PC-3 (cell line): ENCODE results near the gene PCARE. TPM values are rescaled to one million over a fixed set of nuclear protein-coding genes. Genes with fewer than 3 reads are reported as not detected.
A peak's percentile ranks its signal among the peaks of the same experiment; 100 is the strongest.

Experiments used
- ATAC-seq: fragments of 200-7000 bp; cut with Tn5 transposase; 2 replicates; pipeline ENCODE4 v1.9.1; 2020; ENCODE audit warnings: mild to moderate bottlenecking, moderate library complexity
- BruUV-seq: library from RNA; stranded (reverse); fragments of 400-500 nt; replicated peaks from 2 replicates; lab custom pipeline; 2021; lab: Mats Ljungman, UMichigan
- CTCF ChIA-PET: fragments of 300-600 bp; sonication (Branson Sonifier 250); formaldehyde crosslinking; loops from one replicate; lab custom pipeline; 2022; ENCODE audit warnings: antibody characterized with exemption; lab: Charles Lee
- POLR2A ChIA-PET: fragments of 300-600 bp; sonication (Branson Sonifier 250); formaldehyde crosslinking; loops from one replicate; lab custom pipeline; 2022; ENCODE audit warnings: antibody characterized with exemption; ENCODE audit not compliant: unreplicated experiment; lab: Charles Lee
- DNase-seq: peaks from one replicate; pipeline ENCODE4 v3.0.0-alpha.2; 2015
- H2AFZ ChIP-seq: fragments of 300-600 bp; sonication (generic); 2 replicates; pipeline ENCODE4 v1.6.0; 2016; ENCODE audit warnings: antibody characterized with exemption, low read length
- H3F3A ChIP-seq: fragments of 300-600 bp; sonication (generic); one replicate; pipeline ENCODE4 v1.6.0; 2017; ENCODE audit warnings: antibody characterized with exemption, low read length, control low read depth, mild to moderate bottlenecking; ENCODE audit not compliant: unreplicated experiment
- H3K27ac ChIP-seq: fragments of 300-600 bp; sonication (generic); 2 replicates; pipeline ENCODE4 v1.5.1; 2016; ENCODE audit warnings: mild to moderate bottlenecking, low read length
- H3K27me3 ChIP-seq: fragments of 300-600 bp; sonication (generic); 2 replicates; pipeline ENCODE4 v1.6.1; 2016; ENCODE audit warnings: low read length, mixed read lengths
- H3K36me3 ChIP-seq: fragments of 300-600 bp; sonication (generic); 2 replicates; pipeline ENCODE4 v1.6.1; 2016; ENCODE audit warnings: low read depth, mixed run types, low read length, mixed read lengths
- H3K4me1 ChIP-seq: fragments of 300-600 bp; sonication (generic); 2 replicates; pipeline ENCODE4 v1.5.1; 2016; ENCODE audit warnings: low read length; ENCODE audit not compliant: insufficient read depth
- H3K4me2 ChIP-seq: fragments of 300-600 bp; sonication (generic); 2 replicates; pipeline ENCODE4 v1.6.0; 2016; ENCODE audit warnings: low read length
- H3K4me3 ChIP-seq: fragments of 300-600 bp; sonication (generic); 2 replicates; pipeline ENCODE4 v1.5.1; 2016; ENCODE audit warnings: mild to moderate bottlenecking, low read length, mixed read lengths
- H3K79me2 ChIP-seq: fragments of 300-600 bp; sonication (generic); 2 replicates; pipeline ENCODE4 v1.6.1; 2017; ENCODE audit warnings: low read length, mixed read lengths
- H3K9ac ChIP-seq: fragments of 300-600 bp; sonication (generic); 2 replicates; pipeline ENCODE4 v1.6.0; 2016; ENCODE audit warnings: mild to moderate bottlenecking, low read length
- H3K9me2 ChIP-seq: fragments of 300-600 bp; sonication (generic); replicated peaks from 2 replicates; pipeline ENCODE4 v1.6.1; 2016; ENCODE audit warnings: mixed run types, low read length, mixed read lengths
- H3K9me3 ChIP-seq: fragments of 300-600 bp; sonication (generic); 2 replicates; pipeline ENCODE4 v1.6.1; 2016; ENCODE audit warnings: low read length, mixed read lengths
- H4K20me1 ChIP-seq: fragments of 300-600 bp; sonication (generic); 2 replicates; pipeline ENCODE4 v1.6.1; 2016; ENCODE audit warnings: low read length, mixed read lengths
- CTCF ChIP-seq: fragments of 300-600 bp; sonication (generic); conservative IDR thresholded peaks from 2 replicates; pipeline ENCODE4 v1.5.1; 2017; ENCODE audit warnings: antibody characterized with exemption, low read depth, mild to moderate bottlenecking, low read length
- EZH2 ChIP-seq: fragments of 300-600 bp; sonication (generic); IDR thresholded peaks from one replicate; pipeline ENCODE4 v1.6.1; 2017; ENCODE audit warnings: antibody characterized with exemption, mild to moderate bottlenecking, low read length; ENCODE audit not compliant: unreplicated experiment
- EZH2phosphoT487 ChIP-seq: fragments of 300-600 bp; sonication (generic); IDR thresholded peaks from 2 replicates; pipeline ENCODE4 v1.6.1; 2018; ENCODE audit warnings: mild to moderate bottlenecking, antibody characterized with exemption, low read length, borderline replicate concordance
- intact Hi-C: fragments of 100-400 bp; cut with micrococcal nuclease; formaldehyde crosslinking; loops from 2 replicates; pipeline ENCODE4 v1.9.0; 2023
- total RNA-seq: library from RNA; depleted of rRNA; stranded (reverse); fragments of >200 nt; gene quantifications from 2 replicates; pipeline ENCODE4 v1.2.3, GENCODE V29; 2014

Gene PCARE
- total RNA-seq, 1 experiment from 2014 or later = not detected

GRCh38 chr2:29054430-29054829, 19.9 kb downstream of the PCARE start:
- H3K79me2 ChIP-seq = no peaks in the 10 kb centered on the region
- CTCF ChIA-PET = no interaction called here
- no peak for ATAC-seq

GRCh38 chr2:29053670-29054400, 20.5 kb downstream of the PCARE start:
- ChIA-PET CTCF (interaction anchor here (0.7 kb wide), 1 partner anchor 95 kb away, joined by 4 read pairs; no protein-coding TSS in a partner anchor), POLR2A (no interaction called here)
- peak overlapping the region; percentile 23; the same call in 1 of the 2 replicates for H2AFZ ChIP-seq
- H3K9me3 ChIP-seq = no peaks in the 10 kb centered on the region
- H3K9ac ChIP-seq = no peak overlapping the region
- H3F3A ChIP-seq = no peaks in the 10 kb centered on the region
- intact Hi-C loops = loop anchor here (1.0 to 5.0 kb wide), 2 partner anchors 58 to 142 kb away; no protein-coding TSS in a partner anchor
- H3K79me2 ChIP-seq = no peaks in the 10 kb centered on the region
- H3K9me2 ChIP-seq = no peaks in the 10 kb centered on the region
- H3K36me3 ChIP-seq = no peaks in the 10 kb centered on the region
- no peaks in the 10 kb centered on the region for H3K27me3 ChIP-seq
- H3K4me3 ChIP-seq = no peak overlapping the region
- no TSS peak for BruUV-seq
- H3K27ac ChIP-seq = no peak overlapping the region
- H4K20me1 ChIP-seq = no peaks in the 10 kb centered on the region
- TF ChIP-seq EZH2phosphoT487 (no peak), CTCF (peak; percentile 61)
- peaks cover 12% of the 10 kb centered on the region for H3K4me1 ChIP-seq
- DNase-seq (peak; percentile 43), ATAC-seq (peak; percentile 85)
- H3K4me2 ChIP-seq = no peak overlapping the region

More at GRCh38 chr2:29054430-29054829, 19.9 kb downstream of the PCARE start:
- H4K20me1 ChIP-seq = no peaks in the 10 kb centered on the region
- no peak overlapping the region for H2AFZ ChIP-seq
- DNase-seq = no peak
- H3K27ac ChIP-seq = no peak overlapping the region
- TF ChIP-seq CTCF (no peak), EZH2 (no peak), EZH2phosphoT487 (no peak)
- H3K27me3 ChIP-seq = no peaks in the 10 kb centered on the region
- peaks cover 12% of the 10 kb centered on the region for H3K4me1 ChIP-seq
- H3K9ac ChIP-seq = no peak overlapping the region
- no peak overlapping the region for H3K4me3 ChIP-seq
- H3F3A ChIP-seq = no peaks in the 10 kb centered on the region
- H3K36me3 ChIP-seq = no peaks in the 10 kb centered on the region
- intact Hi-C loops = loop anchor here (1.0 to 5.0 kb wide), 2 partner anchors 58 to 142 kb away; no protein-coding TSS in a partner anchor
- H3K4me2 ChIP-seq = no peak overlapping the region
- POLR2A ChIA-PET = no interaction called here
- H3K9me3 ChIP-seq = no peaks in the 10 kb centered on the region
- no peaks in the 10 kb centered on the region for H3K9me2 ChIP-seq
- no TSS peak for BruUV-seq

- ChIA-PET POLR2A (no interaction called here), CTCF (interaction anchor here (0.7 kb wide), 1 partner anchor 94 kb away, joined by 4 read pairs; no protein-coding TSS in a partner anchor)
- BruUV-seq = no TSS peak
- H3F3A ChIP-seq = no peaks in the 10 kb centered on the region
- peak overlapping the region; percentile 23; the same call in 1 of the 2 replicates for H2AFZ ChIP-seq
- no peaks in the 10 kb centered on the region for H4K20me1 ChIP-seq
- H3K9me2 ChIP-seq = no peaks in the 10 kb centered on the region
- intact Hi-C loops = loop anchor here (5.0 kb wide), 1 partner anchor 59 kb away; no protein-coding TSS in a partner anchor
- peak; percentile 53 for DNase-seq
- no peak for TF ChIP-seq EZH2phosphoT487
- no peak for TF ChIP-seq CTCF
- TF ChIP-seq EZH2 = no peak
- H3K4me1 ChIP-seq = peaks cover 12% of the 10 kb centered on the region
- no peaks in the 10 kb centered on the region for H3K9me3 ChIP-seq
- H3K27ac ChIP-seq = no peak overlapping the region
- H3K4me3 ChIP-seq = no peak overlapping the region
- ATAC-seq = peak; percentile 69
- H3K79me2 ChIP-seq = no peaks in the 10 kb centered on the region
- H3K27me3 ChIP-seq = no peaks in the 10 kb centered on the region
- H3K4me2 ChIP-seq = no peak overlapping the region
- no peak overlapping the region for H3K9ac ChIP-seq
- H3K36me3 ChIP-seq = no peaks in the 10 kb centered on the region
Measured at GRCh38 chr2:29053223-29053622, 21.1 kb downstream of the PCARE start.
